ENCODE measurements around the gene GCKR. TPM values are rescaled to one million over a fixed set of nuclear protein-coding genes. Genes with fewer than 3 reads are reported as not detected.

The GCKR gene
- total and polyA plus RNA-seq, 8 donors = 0.37 to 1.8 (median 1.3) TPM; not detected in 1

DNA sequence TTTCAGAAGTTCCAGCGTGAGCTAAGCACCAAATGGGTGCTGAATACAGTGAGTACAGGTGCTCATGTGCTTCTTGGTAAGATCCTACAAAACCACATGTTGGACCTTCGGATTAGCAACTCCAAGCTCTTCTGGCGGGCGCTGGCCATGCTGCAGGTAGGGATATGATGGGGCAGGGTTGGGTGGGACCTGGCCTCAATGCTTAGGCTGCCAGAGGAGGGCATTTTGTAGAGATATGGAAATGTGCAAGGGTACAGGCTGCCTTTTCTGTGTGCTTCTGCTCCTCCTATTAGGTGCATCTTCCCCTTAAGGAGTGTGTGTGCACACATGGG is 22.1 kb downstream of the GCKR start:
- TF ChIP-seq CTCF (IDR thresholded peaks at IDR 0.05) = no peak
- peaks cover 0 to 14% of the 10 kb centered on the region in 2 donors for H3K27me3 ChIP-seq
- no peak overlapping the region for H3K27ac ChIP-seq
- no peaks in the 10 kb centered on the region for H3K36me3 ChIP-seq
- no peaks in the 10 kb centered on the region for H3K9me3 ChIP-seq
- no peaks in the 10 kb centered on the region for H3K4me1 ChIP-seq
- no peak for DNase-seq
- intact Hi-C loops (cut with DNase I) = no loop called here
- no peak for ATAC-seq
- H3K4me3 ChIP-seq = no peak overlapping the region

GRCh38 chr2:27520316-27520715 is 23.7 kb downstream of the GCKR start:
- DNase-seq (no peak), ATAC-seq (no peak)
- peaks cover 0 to 14% of the 10 kb centered on the region in 2 donors for H3K27me3 ChIP-seq
- no peak overlapping the region for H3K27ac ChIP-seq
- H3K9me3 ChIP-seq = no peaks in the 10 kb centered on the region
- intact Hi-C loops (cut with DNase I) = no loop called here
- H3K36me3 ChIP-seq = no peaks in the 10 kb centered on the region
- no peak for TF ChIP-seq CTCF (IDR thresholded peaks at IDR 0.05)
- no peaks in the 10 kb centered on the region for H3K4me1 ChIP-seq
- no peak overlapping the region for H3K4me3 ChIP-seq

DNA sequence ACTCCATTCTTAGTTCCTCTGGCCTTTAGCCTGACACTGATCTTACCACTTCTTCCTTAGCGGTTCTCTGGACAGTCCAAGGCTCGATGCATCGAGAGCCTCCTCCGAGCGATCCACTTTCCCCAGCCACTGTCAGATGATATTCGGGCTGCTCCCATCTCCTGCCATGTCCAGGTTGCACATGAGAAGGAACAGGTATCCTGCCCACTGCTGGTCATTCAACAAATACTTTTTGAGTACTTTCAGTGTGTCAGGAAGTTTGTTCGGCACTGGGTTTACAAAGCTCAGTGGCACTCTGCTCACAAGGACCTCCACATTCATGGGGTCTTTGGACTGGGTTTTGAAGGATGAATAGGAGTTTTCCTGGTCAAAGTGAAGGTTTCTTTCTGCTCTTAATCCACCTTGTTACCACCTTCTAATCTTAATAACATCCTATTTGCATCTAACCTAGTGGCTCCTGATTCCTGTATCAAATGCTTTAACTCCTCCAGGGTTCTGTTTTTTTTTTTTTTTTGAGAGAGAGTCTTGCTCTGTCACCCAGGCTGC is 25.8 kb downstream of the GCKR start:
- Histone ChIP-seq H3K36me3 (no peaks in the 10 kb centered on the region), H3K27me3 (peaks cover 0 to 18% of the 10 kb centered on the region in 2 donors), H3K4me1 (no peaks in the 10 kb centered on the region), H3K4me3 (no peak overlapping the region), H3K9me3 (no peaks in the 10 kb centered on the region), H3K27ac (no peak overlapping the region)
- TF ChIP-seq CTCF (IDR thresholded peaks at IDR 0.05) = no peak
- DNase-seq (no peak), ATAC-seq (no peak)
- intact Hi-C loops (cut with DNase I) = no loop called here

DNA sequence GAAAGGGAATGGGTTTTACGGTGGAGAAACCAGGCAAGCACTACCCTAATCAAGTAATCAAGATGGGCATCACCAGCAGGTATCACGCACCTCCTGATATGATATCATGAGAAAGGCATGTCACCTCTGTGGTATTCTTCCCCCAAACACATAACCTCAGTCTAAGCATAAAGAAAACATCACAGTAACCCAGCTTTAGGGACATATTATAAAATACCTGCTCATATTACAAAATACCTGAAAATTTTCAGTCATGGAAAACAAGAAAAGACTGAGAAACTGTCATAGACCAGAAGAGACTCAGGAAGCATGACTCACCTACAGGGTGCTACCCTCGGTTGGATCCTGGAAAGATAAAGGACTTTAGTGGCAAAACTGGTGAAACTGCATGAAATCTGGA is 30.5 kb downstream of the GCKR start:
- Histone ChIP-seq H3K27me3 (peaks cover 0 to 9% of the 10 kb centered on the region in 2 donors), H3K27ac (no peak overlapping the region), H3K4me1 (no peaks in the 10 kb centered on the region), H3K9me3 (no peaks in the 10 kb centered on the region), H3K4me3 (no peak overlapping the region), H3K36me3 (no peaks in the 10 kb centered on the region)
- no peak for ATAC-seq
- intact Hi-C loops (cut with DNase I) = no loop called here
- TF ChIP-seq CTCF (IDR thresholded peaks at IDR 0.05) = no peak
- DNase-seq = no peak

DNA sequence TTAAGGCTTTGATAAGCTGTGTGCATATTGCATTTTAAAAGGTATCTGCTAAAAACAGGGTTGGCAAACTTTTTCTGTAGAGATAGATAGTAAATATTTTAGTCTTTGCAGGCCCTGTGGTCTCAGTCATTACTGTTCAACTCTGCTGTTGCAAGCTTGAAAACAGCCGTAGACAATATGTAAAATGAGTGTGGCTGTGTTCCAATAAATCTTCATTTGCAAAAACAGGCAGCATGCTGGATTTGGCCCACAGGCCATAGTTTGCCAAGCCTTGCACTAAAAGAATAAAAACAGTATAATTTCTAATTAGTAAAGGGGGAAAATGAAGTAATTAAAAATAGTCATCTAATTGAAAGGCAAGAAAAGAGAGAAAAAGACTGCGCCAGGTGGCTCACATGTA is 35.3 kb downstream of the GCKR start:
- no peak overlapping the region for H3K4me3 ChIP-seq
- no peak overlapping the region for H3K27ac ChIP-seq
- no peak for TF ChIP-seq CTCF (IDR thresholded peaks at IDR 0.05)
- ATAC-seq (no peak), DNase-seq (peak in 1 of 4 donors; percentile 10)
- H3K4me1 ChIP-seq = no peaks in the 10 kb centered on the region
- H3K9me3 ChIP-seq = no peaks in the 10 kb centered on the region
- no peaks in the 10 kb centered on the region for H3K36me3 ChIP-seq
- H3K27me3 ChIP-seq = peaks cover 0 to 10% of the 10 kb centered on the region in 2 donors
- intact Hi-C loops (cut with DNase I) = no loop called here

All from left lung (tissue), 10 donors.